ENCODE results near the gene TIMM50.
"Not testable (repeated sequence)": the region's sequence is repeated elsewhere in the genome, so short reads cannot be mapped to it uniquely, and the experiment has no call there.

The TIMM50 gene

DNA sequence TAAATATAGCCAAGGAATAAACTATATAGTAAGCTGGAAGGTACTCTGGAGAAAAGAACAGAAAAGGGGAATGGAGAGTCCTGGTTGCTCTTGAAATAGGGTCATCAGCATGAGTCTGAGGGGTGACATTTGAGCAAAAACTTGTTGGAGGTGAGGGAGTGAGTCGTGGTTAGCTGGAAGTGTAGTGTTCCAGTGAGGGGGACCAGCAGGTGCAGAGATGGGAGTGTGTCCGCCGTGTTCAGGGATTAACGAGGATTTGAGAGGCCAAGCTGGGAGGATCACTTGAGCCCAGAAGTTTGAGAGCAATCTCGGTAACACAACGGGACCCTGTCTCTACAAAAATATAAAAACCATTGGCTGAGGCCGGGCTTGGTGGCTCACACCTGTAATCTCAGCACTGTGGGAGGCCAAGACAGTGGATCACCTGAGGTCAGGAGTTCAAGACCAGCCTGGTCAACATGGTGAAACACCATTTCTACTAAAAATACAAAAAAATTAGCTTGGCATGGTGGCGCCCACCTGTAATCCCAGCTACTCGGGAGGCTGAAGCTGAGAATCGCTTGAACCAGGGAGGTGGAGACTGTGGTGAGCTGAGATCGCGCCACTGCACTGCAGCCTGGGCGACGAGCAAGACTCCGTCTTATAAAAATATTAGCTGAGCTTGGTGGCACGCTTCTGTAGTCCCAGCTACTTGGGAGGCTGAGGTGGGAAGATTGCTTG, 34.1 kb upstream of the TIMM50 start:
- TF ChIP-seq CTCF (IDR thresholded peaks at IDR 0.05; ENCODE audit: low read depth, low read length) (no peak), POLR2A (IDR thresholded peaks at IDR 0.05; ENCODE audit: extremely low read depth, insufficient read length) (no peak), MYC (IDR thresholded peaks at IDR 0.05; ENCODE audit: low read depth, low read length) (no peak)
- TF ChIP-seq, protein P1, sequence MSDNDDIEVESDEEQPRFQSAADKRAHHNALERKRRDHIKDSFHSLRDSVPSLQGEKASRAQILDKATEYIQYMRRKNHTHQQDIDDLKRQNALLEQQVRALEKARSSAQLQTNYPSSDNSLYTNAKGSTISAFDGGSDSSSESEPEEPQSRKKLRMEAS (IDR thresholded peaks at IDR 0.05; ENCODE audit: low read depth, low read length), result no peak
- DNase-seq (ENCODE audit: low read depth), result no peak
- peak overlapping the region; percentile 93 for H3K4me3 ChIP-seq (ENCODE audit: low read depth, low read length)

GRCh38 chr19:39448271-39448670, 32.4 kb upstream of the TIMM50 start:
- peak; percentile 23 for DNase-seq (ENCODE audit: low read depth)
- no peak overlapping the region for H3K4me3 ChIP-seq (ENCODE audit: low read depth, low read length)
- no peak for TF ChIP-seq CTCF (IDR thresholded peaks at IDR 0.05; ENCODE audit: low read depth, low read length)
- TF ChIP-seq POLR2A (IDR thresholded peaks at IDR 0.05; ENCODE audit: extremely low read depth, insufficient read length), result no peak
- TF ChIP-seq MYC (IDR thresholded peaks at IDR 0.05; ENCODE audit: low read depth, low read length), result no peak
- TF ChIP-seq, protein P1 (IDR thresholded peaks at IDR 0.05; ENCODE audit: low read depth, low read length), result no peak

DNA sequence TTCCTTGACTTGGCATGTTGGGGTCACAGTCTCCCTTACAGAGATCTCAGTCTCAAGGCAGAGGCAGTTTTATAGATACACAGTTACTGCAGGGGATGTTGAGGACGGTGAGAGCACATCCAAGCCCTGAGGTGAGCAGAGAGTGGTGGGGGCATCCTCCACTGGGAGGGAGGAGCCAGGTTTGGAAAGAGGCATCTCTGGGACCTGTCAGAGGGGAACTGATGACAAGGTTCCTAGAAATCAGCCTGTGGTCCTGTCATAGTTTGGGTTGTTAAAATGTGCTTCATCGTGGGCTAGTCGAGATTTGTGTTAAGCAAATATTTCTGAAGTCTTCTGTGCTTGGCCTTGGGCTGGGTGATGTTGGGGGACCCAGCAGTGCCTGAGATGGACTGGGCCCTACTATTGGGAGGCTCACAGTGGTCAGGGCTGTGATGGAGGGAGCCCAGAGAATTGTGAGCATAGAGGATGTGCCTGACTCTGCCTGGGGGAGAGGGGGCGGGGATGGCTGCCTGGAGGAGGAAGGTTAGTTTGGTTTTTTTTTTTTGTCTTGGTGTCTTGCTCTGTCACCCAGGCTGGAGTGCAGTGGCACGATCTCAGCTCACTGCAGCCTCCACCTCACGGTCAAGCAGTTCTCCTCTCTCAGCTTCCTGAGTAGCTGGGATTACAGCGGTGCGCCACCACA, 31.4 kb upstream of the TIMM50 start:
- TF ChIP-seq CTCF (IDR thresholded peaks at IDR 0.05; ENCODE audit: low read depth, low read length) (no peak), MYC (IDR thresholded peaks at IDR 0.05; ENCODE audit: low read depth, low read length) (no peak), POLR2A (IDR thresholded peaks at IDR 0.05; ENCODE audit: extremely low read depth, insufficient read length) (no peak)
- TF ChIP-seq, protein P1 (IDR thresholded peaks at IDR 0.05; ENCODE audit: low read depth, low read length), result no peak

DNA sequence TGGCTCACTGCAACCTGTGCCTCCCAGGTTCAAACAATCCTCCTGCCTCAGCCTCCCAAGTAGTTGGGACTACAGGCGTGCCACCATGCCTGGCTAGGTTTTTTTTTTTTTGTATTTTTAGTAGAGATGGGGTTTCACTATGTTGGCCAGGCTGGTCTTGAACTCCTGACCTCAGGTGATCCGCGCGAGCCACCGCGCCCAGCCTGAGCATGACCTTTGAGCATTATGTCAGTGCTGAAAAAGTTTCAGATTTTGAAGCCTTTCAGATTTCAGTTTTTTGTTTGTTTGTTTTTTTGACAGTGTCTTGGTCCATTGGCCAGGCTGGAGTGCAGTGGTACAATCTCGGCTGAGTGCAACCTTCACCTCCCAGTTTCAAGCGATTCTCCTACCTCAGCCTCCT, 29.4 kb upstream of the TIMM50 start:
- not testable (repeated sequence) for DNase-seq (ENCODE audit: low read depth); H3K4me3 ChIP-seq (ENCODE audit: low read depth, low read length)

More for the DNA sequence above, 31.4 kb upstream of the TIMM50 start:
- no peak overlapping the region for H3K4me3 ChIP-seq (ENCODE audit: low read depth, low read length)
- DNase-seq (ENCODE audit: low read depth), result no peak

DNA sequence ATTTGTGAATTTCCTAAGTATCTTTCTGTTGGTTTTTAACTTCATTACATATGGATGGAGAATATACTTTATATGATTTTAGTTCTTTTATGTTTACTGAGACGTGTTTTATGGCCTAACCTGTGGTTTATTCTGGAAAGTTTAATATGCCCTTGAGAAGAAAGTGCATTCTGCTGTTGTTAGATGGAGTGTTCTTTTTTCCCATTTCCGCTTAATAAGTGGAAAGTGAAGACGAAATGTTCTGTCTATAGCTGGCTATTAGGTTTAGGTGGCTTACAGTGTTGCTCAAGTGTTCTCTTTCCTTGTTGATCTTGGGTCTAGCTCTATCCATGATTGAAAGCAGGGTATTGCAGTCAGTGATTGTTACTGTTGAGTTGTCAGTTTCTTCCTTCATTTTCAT, 17.2 kb upstream of the TIMM50 start:
- no peak overlapping the region for H3K4me3 ChIP-seq (ENCODE audit: low read depth, low read length)
- TF ChIP-seq MYC (IDR thresholded peaks at IDR 0.05; ENCODE audit: low read depth, low read length) (no peak), CTCF (IDR thresholded peaks at IDR 0.05; ENCODE audit: low read depth, low read length) (no peak), POLR2A (IDR thresholded peaks at IDR 0.05; ENCODE audit: extremely low read depth, insufficient read length) (no peak)
- TF ChIP-seq, protein P1 (IDR thresholded peaks at IDR 0.05; ENCODE audit: low read depth, low read length), result no peak
- DNase-seq (ENCODE audit: low read depth), result no peak

- no peak for TF ChIP-seq CTCF (IDR thresholded peaks at IDR 0.05; ENCODE audit: low read depth, low read length)
- TF ChIP-seq MYC (IDR thresholded peaks at IDR 0.05; ENCODE audit: low read depth, low read length), result no peak
- no peak overlapping the region for H3K4me3 ChIP-seq (ENCODE audit: low read depth, low read length)
- no peak for DNase-seq (ENCODE audit: low read depth)
Observed at GRCh38 chr19:39465956-39466747, 14.5 kb upstream of the TIMM50 start.
